Dermis blood vessel endothelial cell (primary cell): ENCODE results near the gene SMG6. TPM values are rescaled to one million over a fixed set of nuclear protein-coding genes. Genes with fewer than 3 reads are reported as not detected.
A peak's percentile ranks its signal among the peaks of the same experiment; 100 is the strongest.
"Not testable (repeated sequence)": the region's sequence is repeated elsewhere in the genome, so short reads cannot be mapped to it uniquely, and the experiment has no call there.

Experiments
- DNase-seq: peaks from one replicate; pipeline ENCODE4 v3.0.0; 2010
- total RNA-seq: library from RNA; depleted of rRNA; stranded (reverse); fragments of >200 nt; gene quantifications from 2 replicates; pipeline ENCODE4 v1.2.3, GENCODE V29; 2014

Gene SMG6
- total RNA-seq, 1 donor from 2014 or later = 29.3 TPM

DNA sequence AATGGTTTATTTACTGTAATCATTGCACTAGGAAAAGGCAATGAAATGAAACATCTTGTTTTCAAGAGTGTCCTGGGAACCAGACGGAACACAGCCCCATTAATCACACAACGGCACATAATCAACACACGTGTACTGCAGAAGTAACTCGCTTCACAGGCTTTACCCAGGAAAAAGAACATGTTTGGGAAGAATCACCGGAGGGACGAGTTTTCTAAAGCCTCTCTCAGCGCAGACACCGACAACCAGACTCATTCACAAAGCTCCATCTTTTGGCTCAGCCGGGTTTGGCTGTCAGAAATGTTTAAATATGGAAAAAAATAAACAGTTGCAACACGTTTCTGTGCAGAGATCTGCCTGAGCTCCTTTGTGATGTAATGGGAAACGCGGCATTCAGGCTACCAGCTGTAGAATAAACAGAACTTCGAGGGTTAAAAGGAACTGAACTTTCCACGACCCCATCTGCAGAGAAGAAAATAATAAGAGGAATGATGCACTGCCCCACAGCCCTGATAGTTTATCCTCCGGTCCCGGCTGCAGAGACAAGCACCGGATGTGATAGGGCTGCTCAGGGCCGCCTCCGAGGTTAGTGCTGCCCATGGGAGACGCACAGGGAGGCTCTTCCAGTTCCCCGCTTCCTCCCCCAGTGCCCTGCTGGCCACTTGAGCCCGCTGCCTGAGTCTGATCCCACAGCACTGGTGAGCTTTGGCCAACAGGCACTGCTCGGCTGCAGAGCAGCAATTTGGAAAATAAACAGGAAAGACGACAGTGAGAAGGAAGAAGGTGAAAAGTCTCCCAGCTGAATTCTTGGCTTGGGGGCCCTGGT lies 128.9 kb downstream of the SMG6 start:
- DNase-seq = peak; percentile 96

DNA sequence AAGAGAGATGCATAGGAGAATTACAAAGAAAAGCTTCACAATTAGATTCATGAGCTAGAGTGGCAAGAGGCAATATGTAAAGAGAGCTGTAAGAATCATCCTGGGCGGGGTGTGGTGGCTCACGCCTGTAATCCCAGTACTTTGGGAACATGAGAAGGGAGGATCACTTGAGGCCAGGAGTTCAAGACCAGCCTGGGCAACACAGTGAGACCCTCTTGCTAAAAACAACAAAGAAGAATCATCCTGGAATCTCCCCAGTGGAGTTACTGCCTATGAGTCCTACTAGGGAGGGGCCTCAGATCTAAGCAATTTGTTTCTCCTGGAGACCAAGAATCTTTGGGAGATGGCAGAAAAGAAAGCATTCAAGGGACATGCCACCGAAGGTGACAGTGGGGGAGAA lies 129.6 kb downstream of the SMG6 start:
- no peak for DNase-seq

DNA sequence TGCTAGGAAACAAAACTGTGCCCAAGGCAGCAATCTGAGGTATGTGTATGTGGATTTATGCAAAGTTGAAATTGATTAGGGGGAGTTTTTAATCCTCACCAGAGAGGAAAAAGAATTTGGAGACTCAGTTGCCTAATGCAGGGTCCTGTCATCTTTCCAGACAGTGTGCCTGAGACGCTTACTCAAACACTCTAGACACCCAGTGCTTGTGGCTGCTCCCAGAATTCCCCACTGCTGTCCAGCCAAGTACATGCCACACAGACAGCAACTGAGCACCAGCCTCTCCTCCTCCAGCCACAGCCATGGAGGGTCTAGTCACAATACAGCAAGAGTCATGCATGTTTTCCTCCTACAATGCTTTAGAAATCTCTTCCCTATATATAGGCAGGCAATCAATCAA lies 130.6 kb downstream of the SMG6 start:
- peak; percentile 27 for DNase-seq

DNA sequence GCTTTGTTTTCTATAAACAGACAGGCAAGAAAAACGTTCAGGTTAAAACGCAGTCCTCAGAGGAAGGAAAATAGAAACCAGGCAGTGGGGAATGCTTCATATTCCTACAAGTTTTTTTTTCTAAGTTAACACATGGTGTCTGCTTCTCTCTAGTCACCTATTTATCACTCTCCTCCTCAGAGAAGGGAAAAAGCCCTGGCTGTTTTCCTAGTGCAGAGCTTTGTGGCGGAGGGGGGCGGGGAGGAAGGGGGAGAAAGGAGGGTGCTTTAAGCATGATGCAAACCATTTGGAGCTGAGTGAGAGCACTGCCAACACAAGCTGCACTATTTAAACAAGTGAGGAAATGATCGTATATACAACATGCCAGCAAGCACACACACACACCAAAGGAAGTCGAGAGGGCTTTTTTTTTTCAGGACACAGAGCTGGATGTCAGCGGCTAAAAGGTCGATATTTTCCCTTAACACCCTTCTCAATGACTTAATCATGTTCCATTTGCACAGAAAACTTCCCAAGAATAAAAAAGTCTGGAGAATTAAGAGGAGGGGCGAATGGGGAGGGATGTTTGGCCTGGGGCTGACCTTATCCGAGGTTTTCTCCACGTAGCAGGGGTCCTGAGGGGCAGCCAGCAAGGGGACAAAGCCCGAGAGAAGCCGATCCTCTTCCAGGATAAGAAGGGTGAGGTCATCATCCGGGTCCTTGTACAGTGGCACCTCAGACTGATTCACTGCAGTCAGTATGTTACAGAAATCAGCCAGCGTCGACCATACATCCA lies 131.3 kb downstream of the SMG6 start:
- peak; percentile 96 for DNase-seq

DNA sequence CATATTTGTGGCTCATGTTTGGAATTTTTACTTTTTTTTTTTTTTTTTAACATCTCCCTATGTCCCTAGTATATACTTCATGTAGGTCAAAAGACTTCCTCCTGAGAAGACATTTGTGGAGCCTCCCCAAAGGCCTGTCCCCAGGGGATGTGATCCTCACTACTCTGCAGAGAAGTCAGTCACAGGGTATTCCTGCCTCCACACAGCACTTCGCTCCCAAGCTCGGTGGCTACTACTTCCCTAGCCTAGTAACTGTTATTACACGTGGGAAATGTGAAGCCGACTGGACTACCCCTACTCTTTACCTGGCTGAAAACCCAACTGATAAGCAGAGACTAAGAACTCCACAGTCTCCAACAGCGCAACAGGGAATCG lies 131.9 kb downstream of the SMG6 start:
- DNase-seq = no peak

DNA sequence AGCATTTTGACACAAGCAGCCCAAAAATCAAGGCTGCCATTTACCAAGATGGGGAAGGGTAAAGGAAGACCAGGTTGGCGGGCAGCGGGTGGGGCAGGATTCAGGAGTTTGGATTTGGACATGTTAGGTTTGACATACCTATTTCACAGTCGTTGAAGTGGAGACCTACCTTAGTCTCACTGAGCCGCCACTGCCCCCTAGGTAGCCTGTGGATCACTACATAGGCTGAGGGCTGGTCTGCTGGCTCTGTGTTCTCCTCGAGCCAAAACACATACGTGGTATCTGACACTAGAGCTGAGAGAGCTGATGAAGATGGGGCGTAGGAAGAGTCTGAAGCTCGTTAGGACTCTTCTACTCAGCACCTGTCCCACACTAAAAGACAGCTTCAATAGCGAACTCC lies 133.6 kb downstream of the SMG6 start:
- peak; percentile 37 for DNase-seq

DNA sequence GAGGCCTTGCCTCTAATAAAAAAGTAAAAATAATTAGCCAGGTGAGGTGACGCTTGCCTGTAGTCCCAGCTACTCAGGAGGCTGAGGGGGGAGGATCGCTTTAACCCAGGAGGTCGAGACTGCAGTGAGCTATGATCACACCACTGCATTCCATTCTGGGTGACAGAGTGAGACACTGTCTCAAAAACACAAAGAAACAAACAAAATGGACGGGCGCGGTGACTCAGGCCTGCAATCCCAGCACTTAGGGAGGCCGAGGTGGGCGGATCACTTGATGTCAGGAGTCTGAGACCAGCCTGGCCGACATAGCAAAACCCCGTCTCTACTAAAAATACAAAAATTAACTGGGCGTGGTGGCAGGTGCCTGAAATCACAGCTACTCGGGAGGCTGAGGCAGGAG lies 137.9 kb downstream of the SMG6 start:
- not testable (repeated sequence) for DNase-seq

DNA sequence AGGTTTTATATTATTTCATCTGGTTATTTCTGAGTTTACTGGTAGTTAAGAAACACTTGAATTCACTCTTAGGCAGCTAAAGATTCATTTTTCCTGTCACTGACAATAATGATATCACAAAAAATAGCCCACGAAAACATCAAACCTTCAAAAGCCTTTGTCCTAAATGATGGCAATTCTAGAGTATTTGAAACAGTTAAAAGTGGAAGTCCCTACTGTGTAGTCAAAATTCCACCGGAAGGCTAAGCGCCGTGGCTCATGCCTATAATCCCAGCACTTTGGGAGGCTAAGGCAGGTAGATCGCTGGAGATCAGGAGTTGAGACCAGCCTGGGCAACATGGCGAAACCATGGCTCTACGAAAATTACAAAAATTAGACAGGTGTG lies 145.2 kb downstream of the SMG6 start:
- DNase-seq = no peak

DNA sequence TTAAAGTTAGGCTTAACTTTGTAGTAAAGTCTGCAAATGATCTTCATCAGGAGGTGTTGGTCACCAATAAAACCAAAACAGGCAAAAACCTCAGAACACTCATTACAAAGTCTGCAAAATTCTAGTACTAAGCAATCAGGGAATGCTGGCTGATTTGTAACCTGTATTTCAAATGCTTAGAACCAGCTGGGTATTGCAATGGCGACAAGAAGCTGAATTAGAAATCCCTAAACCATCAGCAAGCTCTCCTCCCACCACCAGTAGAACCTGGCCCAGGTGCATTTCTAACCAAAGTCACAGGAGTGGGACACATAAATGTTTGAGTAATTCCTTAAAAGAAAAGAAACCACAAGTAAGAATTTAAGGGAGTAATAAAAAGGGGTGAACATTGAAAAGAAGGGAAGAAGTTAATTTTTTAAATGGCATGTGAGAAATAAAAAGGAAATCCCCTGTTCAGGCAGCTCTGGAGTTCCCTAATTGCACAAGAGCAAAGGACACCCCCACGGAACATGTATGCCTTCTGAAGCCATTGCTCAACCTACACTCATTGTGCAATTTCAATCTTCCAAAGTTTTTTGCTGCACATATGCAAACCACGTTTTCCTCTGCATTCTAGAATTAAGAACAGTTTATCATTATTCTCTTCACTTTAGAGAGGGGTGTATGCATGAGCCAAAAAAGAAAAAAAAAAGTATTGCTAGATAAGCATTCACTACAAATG lies 145.8 kb downstream of the SMG6 start:
- no peak for DNase-seq

DNA sequence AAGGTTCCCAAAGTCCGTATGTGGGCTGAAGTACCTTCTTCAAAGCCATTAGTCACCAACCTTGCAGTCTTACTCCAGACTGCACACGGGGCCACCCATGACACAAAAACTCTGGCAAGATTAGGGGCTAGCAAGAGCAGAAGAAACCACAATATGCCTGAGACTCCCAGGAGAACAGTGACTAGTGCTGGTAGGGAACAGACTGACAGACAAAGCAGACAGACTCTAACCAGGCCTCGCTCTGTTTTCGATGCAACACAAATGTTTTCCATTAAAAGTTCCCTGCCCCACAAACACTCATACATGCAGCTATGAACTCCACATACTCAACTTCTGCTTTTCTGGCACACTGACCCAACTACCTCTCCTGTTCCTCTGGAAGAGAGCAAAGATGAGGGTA lies 146.5 kb downstream of the SMG6 start:
- DNase-seq = no peak

DNA sequence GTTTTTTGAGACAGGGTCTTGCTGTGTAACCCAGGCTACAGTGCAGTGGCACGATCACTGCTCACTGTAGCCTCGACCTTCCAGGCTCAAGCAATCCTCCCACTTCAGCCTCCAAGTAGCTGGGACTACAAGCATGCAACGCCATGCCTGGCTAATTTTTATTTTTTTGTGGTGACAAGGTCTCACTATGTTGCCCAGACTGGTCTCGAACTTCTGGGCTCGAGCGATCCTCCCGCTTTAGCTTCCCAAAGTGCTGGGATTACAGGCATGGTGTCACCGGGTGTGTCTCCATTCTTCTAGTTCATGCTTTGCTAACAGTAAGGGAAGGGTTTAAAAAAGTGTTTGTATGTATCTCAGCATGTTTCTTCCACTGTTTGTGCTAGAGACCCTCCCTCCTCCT lies 146.9 kb downstream of the SMG6 start:
- no peak for DNase-seq

DNA sequence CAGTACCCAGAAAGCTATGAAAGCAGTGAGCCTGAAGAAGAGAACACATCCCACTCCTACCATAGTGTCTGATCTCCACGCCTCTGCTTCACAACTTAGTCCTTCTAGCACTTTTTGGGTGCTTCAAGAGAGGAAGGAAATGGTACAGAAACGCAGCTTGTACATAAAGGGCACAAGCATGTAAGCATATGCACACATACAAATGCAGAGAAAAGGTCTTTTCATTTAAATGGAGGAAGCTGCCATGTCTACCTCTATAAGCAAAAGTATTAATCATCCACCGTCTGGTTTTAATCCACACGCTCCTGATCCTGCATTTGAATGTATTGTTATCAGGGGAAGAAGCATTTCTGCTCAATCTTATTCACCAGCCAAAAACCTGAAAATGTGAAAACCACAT lies 148.0 kb downstream of the SMG6 start:
- DNase-seq = no peak

DNA sequence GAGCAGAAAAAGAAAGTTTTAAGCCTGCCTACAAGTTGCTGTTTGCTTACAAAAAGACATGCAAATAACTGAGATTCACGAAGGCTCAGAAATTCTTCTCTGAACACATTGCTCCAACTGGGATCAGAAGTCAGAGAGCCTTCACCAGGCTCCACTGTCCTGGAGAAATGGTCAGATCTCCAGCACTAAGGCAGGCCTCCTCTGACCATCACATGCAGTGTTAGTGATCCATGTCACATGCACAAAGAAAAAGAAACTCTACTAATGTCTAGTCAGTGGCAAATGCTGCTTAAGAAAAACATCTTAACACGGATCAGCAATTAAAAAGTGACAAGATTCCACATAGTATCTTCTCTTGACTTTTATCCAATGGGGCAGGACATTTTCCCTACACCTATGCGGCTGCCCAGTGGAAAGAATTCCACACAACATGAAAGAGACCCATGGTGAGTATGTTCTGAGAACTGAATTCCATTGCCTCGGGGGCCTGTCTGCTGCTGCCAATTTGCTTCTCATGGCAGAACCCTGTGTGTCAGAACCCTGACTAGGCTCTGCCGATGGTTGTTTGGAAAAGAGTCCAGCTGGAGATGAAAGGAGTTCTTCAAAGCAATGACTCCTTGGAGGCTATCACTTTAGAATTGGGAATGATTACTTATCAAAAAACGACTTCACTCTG lies 152.1 kb downstream of the SMG6 start:
- no peak for DNase-seq

DNA sequence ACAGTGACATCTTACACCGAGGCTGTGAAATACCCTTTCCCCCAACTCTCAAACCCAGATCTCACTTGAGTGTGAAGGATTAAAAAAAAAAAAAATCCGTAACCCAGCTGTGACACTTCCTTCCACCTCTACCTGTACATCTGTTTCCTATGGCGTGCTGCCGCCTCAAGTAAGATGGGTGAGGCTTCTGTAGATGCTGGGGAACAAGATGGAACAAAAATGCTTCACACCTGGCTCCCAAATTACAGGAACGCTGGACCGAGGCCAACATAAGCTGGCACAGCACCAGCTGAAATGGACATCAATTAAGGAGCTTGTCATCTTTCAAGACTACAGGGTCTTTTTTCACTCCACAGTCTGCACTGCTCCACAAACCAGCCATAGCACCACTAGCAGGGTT lies 152.8 kb downstream of the SMG6 start:
- DNase-seq = no peak

DNA sequence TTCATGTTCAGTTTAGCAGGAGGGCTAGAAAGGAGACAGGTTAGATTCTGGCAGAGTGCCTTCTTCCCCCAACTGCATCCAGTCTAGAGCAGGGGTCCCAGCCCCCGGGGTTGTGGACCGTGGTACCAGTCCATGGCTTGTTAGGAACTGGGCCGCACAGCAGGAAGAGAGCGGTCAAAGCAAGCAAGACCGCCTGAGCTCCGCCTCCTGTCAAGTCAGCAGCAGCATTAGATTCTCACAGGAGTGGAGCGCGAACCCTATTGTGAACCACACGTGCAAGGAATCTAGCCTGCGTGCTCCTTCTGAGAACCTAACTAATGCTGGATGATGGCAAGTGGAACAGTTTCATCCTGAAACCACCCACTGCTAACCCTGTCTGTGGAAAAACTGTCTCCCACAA lies 153.7 kb downstream of the SMG6 start:
- no peak for DNase-seq

DNA sequence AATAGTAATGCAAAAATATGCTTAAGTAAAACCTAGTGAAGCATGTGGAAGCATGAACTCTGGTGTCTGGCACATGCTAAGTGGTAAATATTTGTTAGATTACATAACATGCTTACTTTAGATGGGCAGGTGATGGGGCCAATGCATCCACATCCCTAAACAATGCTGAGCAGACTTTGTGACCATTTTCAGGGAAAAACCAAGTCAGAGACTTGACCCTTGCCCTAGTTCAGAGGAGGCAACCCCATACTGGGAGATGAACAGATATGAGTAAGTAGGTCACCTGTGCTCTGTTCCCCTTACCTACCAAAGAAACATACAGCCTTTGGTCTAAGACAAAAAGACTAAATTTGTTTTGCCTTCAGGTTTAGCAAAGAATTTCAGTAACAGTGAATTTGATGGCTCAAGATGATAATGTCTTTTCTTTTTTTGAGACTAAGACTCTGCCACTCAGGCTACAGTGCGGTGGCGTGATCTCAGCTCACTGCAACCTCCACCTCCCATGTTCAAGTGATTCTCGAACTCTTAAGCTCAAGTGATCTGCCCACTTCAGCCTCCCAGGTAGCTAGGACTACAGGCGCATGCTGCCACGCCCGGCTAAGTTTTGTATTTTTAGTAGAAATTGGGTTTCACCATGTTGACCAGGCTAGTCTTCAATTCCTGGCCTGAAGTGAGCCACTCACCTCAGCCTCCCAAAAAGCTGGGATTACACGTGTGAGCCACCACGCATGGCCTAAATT lies 157.3 kb downstream of the SMG6 start:
- DNase-seq = no peak

DNA sequence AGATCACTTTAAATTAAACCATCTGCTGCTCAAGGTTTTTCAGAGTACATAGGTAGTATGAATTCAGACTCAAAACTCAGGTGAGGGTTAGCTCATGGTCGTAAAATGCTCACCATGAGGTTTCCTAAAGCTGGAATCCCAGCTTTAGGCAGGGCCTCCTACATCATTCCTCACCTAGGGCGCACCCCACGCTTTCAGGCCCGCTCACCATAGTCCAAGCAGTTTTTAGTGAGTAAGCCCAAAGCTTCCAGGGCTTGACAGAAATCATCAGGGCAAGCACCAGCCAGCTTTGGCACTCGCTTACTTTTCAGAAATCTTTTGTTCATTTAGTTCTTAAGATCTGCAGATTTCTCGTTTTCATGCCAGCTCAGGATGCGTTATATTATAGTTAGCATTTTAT lies 158.9 kb downstream of the SMG6 start:
- no peak for DNase-seq

DNA sequence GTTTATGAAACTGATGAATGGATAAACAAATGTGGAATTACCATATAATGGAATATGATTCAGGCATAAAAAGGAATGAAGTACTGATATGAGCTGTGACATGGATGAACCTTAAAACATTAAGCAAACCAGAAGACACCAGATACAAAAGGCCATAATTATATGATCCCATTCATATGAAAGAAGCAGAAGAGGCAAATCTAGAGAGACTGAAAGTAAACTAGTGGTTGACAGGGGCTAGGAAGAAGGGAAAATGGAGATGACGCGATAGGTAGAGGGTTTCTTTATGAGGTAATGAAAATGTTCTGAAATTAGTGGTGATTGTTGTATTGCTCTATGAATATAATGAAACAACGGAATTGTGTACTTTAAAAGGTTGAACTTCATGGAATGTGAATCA lies 160.3 kb downstream of the SMG6 start:
- DNase-seq = no peak

DNA sequence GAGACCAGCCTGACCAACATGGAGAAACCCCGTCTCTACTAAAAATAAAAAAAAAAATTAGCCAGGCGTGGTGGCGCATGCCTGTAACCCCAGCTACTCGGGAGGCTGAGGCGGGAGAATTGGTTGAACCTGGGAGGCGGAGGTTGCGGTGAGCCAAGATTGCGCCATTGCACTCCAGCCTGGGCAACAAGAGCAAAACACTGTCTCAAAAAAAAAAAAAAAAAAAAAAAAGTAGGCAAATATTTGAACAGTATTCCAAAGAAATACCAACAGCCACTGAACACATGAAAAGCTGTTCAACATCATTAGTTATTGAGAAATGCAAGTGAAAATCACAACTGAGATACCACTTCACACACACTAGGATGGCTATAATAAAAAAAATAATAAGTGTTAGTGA lies 160.9 kb downstream of the SMG6 start:
- not testable (repeated sequence) for DNase-seq

DNA sequence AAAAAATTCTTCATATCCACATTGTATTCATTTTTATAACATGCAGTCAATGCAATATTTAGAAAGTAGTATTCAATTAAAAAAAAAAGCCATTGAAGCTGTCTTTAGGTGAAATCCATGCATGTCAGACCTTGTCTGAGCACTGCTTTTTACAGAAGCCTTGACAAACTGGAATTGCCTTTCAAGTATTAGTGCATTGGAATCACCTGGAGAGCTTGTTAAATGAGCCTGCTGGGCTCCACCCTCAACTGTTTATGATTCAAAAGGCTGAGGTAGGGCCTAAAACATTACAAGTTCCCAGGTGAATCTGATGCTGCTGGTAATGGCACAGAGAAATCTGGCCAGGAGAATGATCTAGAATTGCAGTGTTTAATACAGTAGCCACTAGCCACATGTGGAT lies 162.9 kb downstream of the SMG6 start:
- DNase-seq = no peak

DNA sequence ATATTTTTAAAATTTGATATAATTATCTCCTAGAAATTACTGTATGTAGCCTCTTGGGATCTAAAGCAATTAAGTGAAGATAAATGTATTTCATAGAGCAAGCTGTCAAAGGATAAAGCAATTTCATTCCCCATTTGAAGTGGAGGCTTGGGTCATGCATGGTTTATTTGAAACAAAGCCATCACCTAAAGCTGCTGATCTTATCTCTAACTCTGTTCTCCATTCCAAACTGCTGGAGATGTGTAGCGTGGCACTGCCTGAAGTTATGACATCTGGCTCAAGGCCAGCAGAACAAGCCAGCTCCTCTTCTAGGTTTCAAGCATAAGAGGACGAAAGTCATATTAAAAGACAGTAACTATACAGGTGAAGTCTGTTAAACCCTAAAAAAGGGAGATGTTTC lies 164.8 kb downstream of the SMG6 start:
- peak; percentile 35 for DNase-seq

DNA sequence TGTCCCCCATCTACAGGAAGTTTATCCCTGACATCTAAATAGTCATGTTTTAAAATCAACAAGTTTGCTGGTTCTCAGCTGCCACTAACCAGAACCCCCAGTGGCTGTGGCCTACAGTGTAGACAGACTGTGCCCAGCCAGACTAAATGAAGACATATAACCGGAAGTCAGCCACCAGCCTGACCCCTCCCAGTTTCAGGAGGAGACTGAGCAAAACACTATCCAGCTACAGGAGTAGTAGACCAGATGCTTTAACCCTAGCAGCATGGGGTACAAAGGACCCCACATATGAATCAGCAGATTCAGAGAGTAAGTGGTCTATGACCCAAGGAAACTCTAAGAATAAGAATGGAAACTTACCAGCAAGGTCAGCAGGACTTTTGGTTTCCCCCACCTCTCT lies 165.3 kb downstream of the SMG6 start:
- DNase-seq = peak; percentile 17
